Measurements from ENCODE around the gene CCDC116.
"Not testable (repeated sequence)": the region's sequence is repeated elsewhere in the genome, so short reads cannot be mapped to it uniquely, and the experiment has no call there.

CCDC116 gene

GRCh38 chr22:21652547-21653545 lies 20.3 kb downstream of the CCDC116 start:
- no peak for DNase-seq

- DNase-seq, result no peak
Observed at GRCh38 chr22:21657020-21657359, 24.4 kb downstream of the CCDC116 start.

- peak; percentile 76 for DNase-seq
Observed at GRCh38 chr22:21657360-21658032, 24.9 kb downstream of the CCDC116 start.

GRCh38 chr22:21659864-21660525 lies 27.4 kb downstream of the CCDC116 start:
- DNase-seq, result no peak

GRCh38 chr22:21660904-21661303 lies 28.3 kb downstream of the CCDC116 start:
- DNase-seq, result no peak

- DNase-seq, result no peak
Observed at GRCh38 chr22:21661991-21662390, 29.4 kb downstream of the CCDC116 start.

GRCh38 chr22:21663738-21664137 lies 31.2 kb downstream of the CCDC116 start:
- no peak for DNase-seq

GRCh38 chr22:21665047-21665851 lies 32.7 kb downstream of the CCDC116 start:
- DNase-seq, result no peak

GRCh38 chr22:21666786-21667185 lies 34.2 kb downstream of the CCDC116 start:
- no peak for DNase-seq

- no peak for DNase-seq
Observed at GRCh38 chr22:21669026-21669425, 36.5 kb downstream of the CCDC116 start.

- no peak for DNase-seq
Observed at GRCh38 chr22:21672107-21672629, 39.6 kb downstream of the CCDC116 start.

GRCh38 chr22:21673534-21674321 lies 41.2 kb downstream of the CCDC116 start:
- no peak for DNase-seq

- no peak for DNase-seq
Observed at GRCh38 chr22:21674638-21675245, 42.2 kb downstream of the CCDC116 start.

- no peak for DNase-seq
Observed at GRCh38 chr22:21677606-21678443, 45.3 kb downstream of the CCDC116 start.

GRCh38 chr22:21678842-21679241 lies 46.3 kb downstream of the CCDC116 start:
- not testable (repeated sequence) for DNase-seq

GRCh38 chr22:21679383-21679782 lies 46.8 kb downstream of the CCDC116 start:
- no peak for DNase-seq

GRCh38 chr22:21680830-21681565 lies 48.4 kb downstream of the CCDC116 start:
- DNase-seq, result no peak

- DNase-seq, result no peak
Observed at GRCh38 chr22:21681566-21682370, 49.2 kb downstream of the CCDC116 start.

Data from femur (tissue), 1 donor.